Left hindlimb (tissue), 1 donor: ENCODE measurements around the gene CCDC117.
"Not testable (repeated sequence)": the region's sequence is repeated elsewhere in the genome, so short reads cannot be mapped to it uniquely, and the experiment has no call there.

ENCODE experiments used
- DNase-seq: peaks from one replicate; pipeline ENCODE4 v3.0.0-alpha.2; 2018

The CCDC117 gene

GRCh38 chr22:28802595-28803123 lies 30.2 kb downstream of the CCDC117 start:
- DNase-seq, result no peak

- not testable (repeated sequence) for DNase-seq
Observed at GRCh38 chr22:28805426-28805825, 32.9 kb downstream of the CCDC117 start.

GRCh38 chr22:28808716-28809355 lies 36.3 kb downstream of the CCDC117 start:
- DNase-seq, result no peak

GRCh38 chr22:28810821-28811491 lies 38.5 kb downstream of the CCDC117 start:
- no peak for DNase-seq

GRCh38 chr22:28812516-28812915 lies 40.0 kb downstream of the CCDC117 start:
- DNase-seq, result no peak

- DNase-seq, result no peak
Observed at GRCh38 chr22:28813772-28814518, 41.5 kb downstream of the CCDC117 start.

- no peak for DNase-seq
Observed at GRCh38 chr22:28815111-28815510, 42.6 kb downstream of the CCDC117 start.

- no peak for DNase-seq
Observed at GRCh38 chr22:28815729-28816128, 43.2 kb downstream of the CCDC117 start.

- DNase-seq, result no peak
Observed at GRCh38 chr22:28817064-28817463, 44.6 kb downstream of the CCDC117 start.

GRCh38 chr22:28817919-28818859 lies 45.7 kb downstream of the CCDC117 start:
- no peak for DNase-seq

GRCh38 chr22:28819253-28820096 lies 47.0 kb downstream of the CCDC117 start:
- no peak for DNase-seq

GRCh38 chr22:28820885-28821284 lies 48.4 kb downstream of the CCDC117 start:
- DNase-seq, result no peak

GRCh38 chr22:28821452-28821851 lies 49.0 kb downstream of the CCDC117 start:
- no peak for DNase-seq

- DNase-seq, result no peak
Observed at GRCh38 chr22:28822930-28823551, 50.5 kb downstream of the CCDC117 start.

- not testable (repeated sequence) for DNase-seq
Observed at GRCh38 chr22:28824455-28824854, 52.0 kb downstream of the CCDC117 start.

- not testable (repeated sequence) for DNase-seq
Observed at GRCh38 chr22:28826430-28826829, 53.9 kb downstream of the CCDC117 start.

GRCh38 chr22:28826921-28827320 lies 54.4 kb downstream of the CCDC117 start:
- DNase-seq, result no peak

GRCh38 chr22:28829358-28830181 lies 57.1 kb downstream of the CCDC117 start:
- DNase-seq, result peak; percentile 62

GRCh38 chr22:28830441-28830840 lies 57.9 kb downstream of the CCDC117 start:
- DNase-seq, result no peak
